Right cardiac atrium (tissue), 5 donors: ENCODE measurements around the gene AQP12A. TPM values are rescaled to one million over a fixed set of nuclear protein-coding genes. Genes with fewer than 3 reads are reported as not detected.
"Not testable (repeated sequence)": the region's sequence is repeated elsewhere in the genome, so short reads cannot be mapped to it uniquely, and the experiment has no call there.

Experiments used
- ATAC-seq, 2 donors: fragments of 200-7000 bp; cut with Tn5 transposase; one replicate each; pipeline versions ENCODE4 v1.8.0 to v1.9.1; 2020; ENCODE audit warnings: moderate library complexity in 2 of 2, mild to moderate bottlenecking in 1 of 2
- DNase-seq, 3 donors: peaks; one replicate each; pipeline ENCODE4 v3.0.0-alpha.2; 2020
- H3K27ac ChIP-seq: one replicate; pipeline ENCODE4 v1.5.1; 2013; ENCODE audit warnings: mild to moderate bottlenecking, low read length, control low read depth, moderate library complexity
- H3K27me3 ChIP-seq: one replicate; pipeline ENCODE4 v1.6.1; 2013; ENCODE audit not compliant: control insufficient read depth, insufficient read depth
- H3K4me1 ChIP-seq: one replicate; pipeline ENCODE4 v1.6.1; 2013; ENCODE audit warnings: low read length; ENCODE audit not compliant: control insufficient read depth, insufficient read depth
- H3K4me3 ChIP-seq: one replicate; pipeline ENCODE4 v1.5.1; 2013; ENCODE audit warnings: low read length, control low read depth
- H3K9me3 ChIP-seq: one replicate; pipeline ENCODE4 v1.6.1; 2013; ENCODE audit warnings: low read length; ENCODE audit not compliant: control insufficient read depth
- WGBS: extraction: QIAGEN DNeasy Blood & Tissue Kit; methylation state at CpG from one replicate; pipeline ENCODE4 v1.1.7; 2013; 5-methylcytosine and 5-hydroxymethylcytosine counted together
- intact Hi-C, 4 donors: fragments of 100-400 bp; cut with DNase I; formaldehyde crosslinking; loops; one replicate each; pipeline versions ENCODE4 v1.11.0 to v1.14.0; 2022 to 2023
- polyA plus RNA-seq: library from polyadenylated mRNA; stranded (reverse); fragments of 200-250 nt; gene quantifications from one replicate; pipeline ENCODE4 v1.2.3, GENCODE V29; 2013
- total RNA-seq, 4 donors: library from RNA; stranded (reverse); fragmentation: NEBNext Ultra II Directional; extraction: Animal tissue kit (Norgen Biotek cat#: 25700); gene quantifications; one replicate each; pipeline ENCODE4 v1.2.1, GENCODE V29; 2021
- donor health status: healthy with polysubstance abuse.
- donor health status: DM: no; HTN: yes; CAD: no.
- donor health status: DM: no; HTN: no; CAD: no.
- donor health status: DM: no; HTN: yes; CAD: no; lungs with severe emphysema.
- donor health status: DM: yes; HTN: yes; CAD: no.

Gene AQP12A
- total and polyA plus RNA-seq, 5 donors, result not detected

GRCh38 chr2:240663546-240664190 is 28.0 kb upstream of the AQP12A start:
- intact Hi-C loops, result no loop called here
- H3K27me3 ChIP-seq, result no peaks in the 10 kb centered on the region
- no peak for ATAC-seq
- DNase-seq, result no peak
- WGBS, result 72% methylated on average over 6 of the region's 6 CpGs
- no peaks in the 10 kb centered on the region for H3K4me1 ChIP-seq
- no peak overlapping the region for H3K27ac ChIP-seq
- no peaks in the 10 kb centered on the region for H3K9me3 ChIP-seq
- no peak overlapping the region for H3K4me3 ChIP-seq

DNA sequence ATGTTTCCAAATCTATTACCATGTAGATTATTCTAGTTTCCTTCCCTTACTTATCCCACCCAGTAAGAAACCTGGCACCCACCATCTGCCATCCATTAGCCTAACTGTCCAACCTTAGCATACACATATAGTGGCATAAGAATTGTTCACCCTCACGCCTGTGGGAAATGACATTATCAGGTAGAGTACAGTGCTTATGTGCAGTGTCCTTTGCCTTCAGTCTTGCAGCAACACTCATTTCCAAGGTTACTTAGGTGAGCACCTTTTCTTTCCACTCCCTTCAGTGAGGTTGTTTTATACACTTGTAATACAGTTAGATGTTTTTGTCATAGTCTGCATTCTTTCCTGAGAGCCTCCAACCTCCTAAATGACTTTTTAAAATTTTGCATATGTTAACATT is 27.0 kb upstream of the AQP12A start:
- WGBS, result 80% methylated on average over 1 of the region's 1 CpG
- DNase-seq, result no peak
- ATAC-seq, result no peak

GRCh38 chr2:240670402-240670801 is 21.3 kb upstream of the AQP12A start:
- Histone ChIP-seq H3K27ac (no peak overlapping the region), H3K4me1 (no peaks in the 10 kb centered on the region), H3K27me3 (no peaks in the 10 kb centered on the region), H3K4me3 (no peak overlapping the region), H3K9me3 (no peaks in the 10 kb centered on the region)
- no peak for ATAC-seq
- no peak for DNase-seq
- intact Hi-C loops, result no loop called here
- 78% methylated on average over 7 of the region's 7 CpGs for WGBS

More for the DNA sequence above, 27.0 kb upstream of the AQP12A start:
- H3K4me1 ChIP-seq, result no peaks in the 10 kb centered on the region
- no peaks in the 10 kb centered on the region for H3K9me3 ChIP-seq
- H3K4me3 ChIP-seq, result no peak overlapping the region
- no peak overlapping the region for H3K27ac ChIP-seq
- intact Hi-C loops, result no loop called here
- no peaks in the 10 kb centered on the region for H3K27me3 ChIP-seq

DNA sequence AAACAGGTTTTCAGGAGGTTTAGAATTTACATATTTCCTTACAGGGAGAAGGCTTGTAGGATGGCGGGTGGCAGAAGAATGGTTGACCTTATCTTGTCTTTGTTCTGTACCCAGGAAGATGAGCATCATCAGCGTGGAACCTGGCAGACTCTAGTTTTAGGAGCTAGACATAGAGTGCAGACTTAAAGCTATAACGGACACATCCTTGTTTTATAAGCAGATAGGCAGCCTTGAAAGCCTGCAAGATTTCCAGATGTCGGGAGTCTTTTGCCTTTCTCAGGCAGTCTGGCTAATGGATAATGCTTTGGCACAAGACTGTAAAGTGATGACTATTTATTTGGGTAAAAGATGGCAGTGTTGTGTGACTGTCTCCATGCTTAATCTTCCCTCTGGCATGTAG is 20.7 kb upstream of the AQP12A start:
- DNase-seq (no peak), ATAC-seq (no peak)
- Histone ChIP-seq H3K4me3 (no peak overlapping the region), H3K27me3 (no peaks in the 10 kb centered on the region), H3K4me1 (no peaks in the 10 kb centered on the region), H3K27ac (no peak overlapping the region), H3K9me3 (no peaks in the 10 kb centered on the region)
- intact Hi-C loops, result no loop called here
- WGBS, result 77% methylated on average over 4 of the region's 4 CpGs

DNA sequence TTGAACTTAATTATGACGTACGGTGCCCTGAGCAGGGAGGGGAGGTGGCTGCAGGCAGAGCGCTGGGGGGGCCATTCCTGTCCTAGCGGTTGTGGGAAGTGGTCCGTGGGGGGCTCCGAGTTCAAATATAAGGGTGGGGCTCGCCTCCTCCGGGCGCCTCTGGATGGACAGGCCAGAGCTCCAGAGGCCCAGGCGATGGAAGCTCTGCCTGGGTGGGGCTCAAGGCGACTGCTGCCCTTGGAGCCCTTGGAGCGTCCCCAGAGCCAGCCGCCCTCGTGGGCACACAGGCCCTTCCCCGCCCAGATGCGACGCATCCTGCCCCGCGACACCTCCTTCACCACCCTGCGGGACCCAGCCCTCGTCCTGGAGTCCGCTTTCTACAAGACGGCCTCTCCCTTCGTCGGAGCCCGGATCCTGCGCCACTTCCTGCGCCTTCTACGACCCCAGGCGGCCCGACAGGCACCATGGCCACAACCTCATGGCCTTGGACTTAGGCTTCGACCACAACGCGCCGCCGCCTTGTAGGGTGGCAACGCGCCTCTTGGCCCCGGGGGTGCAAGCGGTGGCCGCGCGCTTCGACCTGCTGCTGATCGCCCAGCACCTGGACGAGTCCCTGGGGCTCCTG is 19.5 kb upstream of the AQP12A start:
- H3K9me3 ChIP-seq, result no peaks in the 10 kb centered on the region
- ATAC-seq (no peak), DNase-seq (peak in 1 of 3 donors; percentile 52)
- H3K27me3 ChIP-seq, result no peaks in the 10 kb centered on the region
- no peaks in the 10 kb centered on the region for H3K4me1 ChIP-seq
- WGBS, result 46% methylated on average over 46 of the region's 46 CpGs
- H3K4me3 ChIP-seq, result no peak overlapping the region
- intact Hi-C loops, result no loop called here
- H3K27ac ChIP-seq, result no peak overlapping the region

GRCh38 chr2:240672701-240673190 is 18.9 kb upstream of the AQP12A start:
- H3K27ac ChIP-seq, result no peak overlapping the region
- intact Hi-C loops, result no loop called here
- WGBS, result 8% methylated on average over 55 of the region's 55 CpGs
- H3K4me3 ChIP-seq, result no peak overlapping the region
- DNase-seq (peak in 1 of 3 donors; percentile 55), ATAC-seq (no peak)
- H3K9me3 ChIP-seq, result no peaks in the 10 kb centered on the region
- H3K27me3 ChIP-seq, result no peaks in the 10 kb centered on the region
- no peaks in the 10 kb centered on the region for H3K4me1 ChIP-seq

- H3K27me3 ChIP-seq, intact Hi-C loops: not testable (repeated sequence)
- 31% methylated on average over 12 of the region's 16 CpGs for WGBS
Observed at GRCh38 chr2:240674461-240675184, 17.0 kb upstream of the AQP12A start.

GRCh38 chr2:240675345-240675744 is 16.3 kb upstream of the AQP12A start:
- H3K9me3 ChIP-seq, H3K27ac ChIP-seq, H3K27me3 ChIP-seq, intact Hi-C loops, H3K4me3 ChIP-seq, H3K4me1 ChIP-seq, DNase-seq: not testable (repeated sequence)
- peak in 1 of 2 donors; percentile 41 for ATAC-seq
- no CpG with 5 or more reads among the region's 24 CpGs for WGBS

More at GRCh38 chr2:240674461-240675184, 17.0 kb upstream of the AQP12A start:
- H3K27ac ChIP-seq, ATAC-seq, H3K4me3 ChIP-seq, H3K9me3 ChIP-seq, H3K4me1 ChIP-seq: not testable (repeated sequence)
- DNase-seq, result peak in 1 of 3 donors; percentile 50

DNA sequence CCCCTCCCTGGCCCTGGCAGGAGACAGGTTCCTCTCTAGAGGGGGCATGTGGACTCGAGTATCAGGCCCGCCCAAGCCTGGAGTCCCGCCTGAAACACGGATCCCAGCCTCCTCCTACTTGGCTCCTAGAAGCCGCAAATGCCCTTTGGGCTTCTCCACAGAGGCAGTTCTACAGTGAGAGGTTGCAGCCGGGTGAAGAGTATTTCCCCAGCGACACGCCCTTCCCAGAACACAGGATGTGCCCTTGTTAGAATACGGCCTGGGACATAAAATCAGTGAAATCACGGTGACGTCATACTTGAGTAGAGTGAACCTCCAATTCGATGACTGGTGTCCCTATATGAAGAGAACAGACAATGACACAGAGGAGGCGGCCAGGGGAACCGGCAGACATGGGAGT is 13.6 kb upstream of the AQP12A start:
- peak in 1 of 2 donors; percentile 24 for ATAC-seq
- H3K4me1 ChIP-seq, H3K4me3 ChIP-seq, H3K9me3 ChIP-seq, intact Hi-C loops, H3K27ac ChIP-seq, DNase-seq, H3K27me3 ChIP-seq: not testable (repeated sequence)
- WGBS, result 58% methylated on average over 6 of the region's 14 CpGs

- H3K4me1 ChIP-seq, H3K27ac ChIP-seq, DNase-seq, ATAC-seq, H3K9me3 ChIP-seq, H3K4me3 ChIP-seq, H3K27me3 ChIP-seq, intact Hi-C loops: not testable (repeated sequence)
- WGBS, result no CpG with 5 or more reads among the region's 19 CpGs
Observed at GRCh38 chr2:240678909-240679308, 12.8 kb upstream of the AQP12A start.

GRCh38 chr2:240680185-240680584 is 11.5 kb upstream of the AQP12A start:
- H3K27ac ChIP-seq, H3K4me1 ChIP-seq, H3K4me3 ChIP-seq, H3K27me3 ChIP-seq, intact Hi-C loops, H3K9me3 ChIP-seq: not testable (repeated sequence)
- 50% methylated on average over 2 of the region's 11 CpGs for WGBS
- ATAC-seq, result peak in 1 of 2 donors; percentile 19
- DNase-seq, result peak in 1 of 3 donors; percentile 16
